ENCODE data around the gene NAV2.
A peak's percentile ranks its signal among the peaks of the same experiment; 100 is the strongest.

Gene NAV2

GRCh38 chr11:19689281-19690000, 23.2 kb upstream of the NAV2 start:
- no peak for DNase-seq

- DNase-seq = no peak
Measured at GRCh38 chr11:19690885-19691284, 21.8 kb upstream of the NAV2 start.

DNA sequence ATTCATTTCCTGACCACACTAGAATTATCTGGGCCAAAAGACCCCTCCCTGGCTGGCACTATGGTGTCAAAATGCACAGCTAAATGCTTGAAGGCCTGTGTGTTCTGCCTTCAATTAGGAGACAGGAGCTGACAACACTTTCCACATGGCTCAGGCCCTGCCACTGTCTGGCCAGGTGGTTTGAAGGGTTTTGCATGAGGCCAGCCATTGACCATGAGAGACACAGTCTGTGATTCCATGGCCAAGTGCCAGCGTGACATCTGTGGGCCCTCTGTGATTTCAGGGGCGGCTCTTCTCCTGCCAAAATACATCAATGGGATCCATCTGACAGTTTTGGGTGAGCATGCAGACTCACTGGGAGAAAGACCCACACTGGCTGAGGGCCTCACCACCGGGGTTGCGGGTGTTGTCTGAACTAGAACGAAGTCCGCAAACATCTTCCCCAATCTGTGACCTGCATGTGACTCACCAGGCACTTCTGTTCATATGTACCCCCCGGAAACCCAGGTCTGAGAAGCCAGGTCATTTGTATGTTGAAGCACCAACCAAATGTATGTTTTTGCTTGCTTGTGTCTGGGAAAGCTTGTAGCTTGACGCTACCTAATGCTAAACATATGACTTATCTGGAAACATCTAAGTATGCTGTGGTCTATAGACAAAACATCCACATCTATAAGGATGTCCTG, 20.7 kb upstream of the NAV2 start:
- DNase-seq = no peak

GRCh38 chr11:19693146-19693545, 19.5 kb upstream of the NAV2 start:
- DNase-seq = no peak

DNA sequence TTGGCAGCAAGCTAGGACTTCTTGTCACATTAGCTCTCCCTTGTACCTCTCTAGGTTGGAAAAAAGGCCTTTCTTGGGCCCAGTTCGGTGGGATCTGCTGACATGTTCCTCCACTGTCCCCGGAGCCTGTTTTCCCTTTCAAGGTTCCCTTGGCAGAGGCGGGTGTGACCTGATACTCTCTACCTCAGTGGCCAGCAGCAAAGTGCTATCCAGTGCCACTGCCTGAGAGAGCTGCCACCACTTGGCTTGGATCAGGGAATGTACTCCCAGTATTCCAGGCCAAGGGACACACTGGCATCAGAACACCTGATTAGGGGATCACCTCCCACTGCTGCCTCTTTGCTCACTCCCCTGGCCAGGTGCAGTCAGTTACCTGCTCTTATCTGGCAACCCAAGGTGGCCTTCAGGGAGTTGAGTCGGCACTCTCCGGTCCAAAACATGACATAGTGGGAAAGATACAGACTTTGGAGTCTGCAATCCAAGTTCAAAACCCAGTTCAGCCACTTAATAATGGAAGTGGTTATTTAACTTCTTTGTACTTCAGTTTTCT, 17.8 kb upstream of the NAV2 start:
- no peak for DNase-seq

- no peak for DNase-seq
Measured at GRCh38 chr11:19696073-19696472, 16.6 kb upstream of the NAV2 start.

- no peak for DNase-seq
Measured at GRCh38 chr11:19696904-19697303, 15.7 kb upstream of the NAV2 start.

GRCh38 chr11:19697721-19698121, 14.9 kb upstream of the NAV2 start:
- no peak for DNase-seq

- DNase-seq = no peak
Measured at GRCh38 chr11:19698493-19699292, 13.9 kb upstream of the NAV2 start.

DNA sequence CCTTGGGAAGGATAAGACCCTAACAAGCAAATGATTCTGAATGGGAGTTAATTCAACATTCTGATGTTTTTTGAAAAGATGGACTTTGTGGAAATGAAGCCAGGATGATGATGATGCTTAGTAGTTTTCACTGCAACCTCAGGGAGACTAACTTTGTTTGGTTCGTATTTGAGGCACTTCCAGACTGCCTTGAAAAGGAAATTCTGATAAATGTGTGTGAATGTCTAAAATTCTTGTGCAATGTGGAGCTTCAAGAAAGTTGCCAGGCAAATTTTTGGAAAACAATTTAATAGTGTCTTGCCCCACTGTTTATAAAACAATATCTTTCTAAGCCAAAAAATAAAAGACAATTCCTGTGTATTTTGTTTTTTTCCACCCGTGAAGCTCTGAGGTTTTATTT, 11.2 kb upstream of the NAV2 start:
- DNase-seq = no peak

DNA sequence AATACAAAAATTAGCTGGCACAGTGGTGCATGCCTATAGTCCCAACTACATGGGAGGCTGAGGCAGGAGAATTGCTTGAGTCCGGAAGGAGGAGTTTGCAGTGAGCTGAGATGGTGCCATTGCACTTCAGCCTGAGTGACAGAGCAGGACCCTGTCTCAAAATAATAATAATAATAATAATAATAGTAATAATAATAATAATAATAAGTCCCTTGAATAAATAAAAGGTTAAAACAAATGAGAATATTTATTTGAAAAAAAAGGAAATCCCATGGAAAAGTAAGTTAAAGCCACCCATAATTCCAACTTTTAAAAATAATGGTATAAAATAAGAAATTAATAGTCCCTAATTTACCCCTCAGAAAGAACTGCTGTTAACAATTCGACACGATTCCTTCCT, 10.0 kb upstream of the NAV2 start:
- no peak for DNase-seq

GRCh38 chr11:19703211-19703610, 9.4 kb upstream of the NAV2 start:
- no peak for DNase-seq

DNA sequence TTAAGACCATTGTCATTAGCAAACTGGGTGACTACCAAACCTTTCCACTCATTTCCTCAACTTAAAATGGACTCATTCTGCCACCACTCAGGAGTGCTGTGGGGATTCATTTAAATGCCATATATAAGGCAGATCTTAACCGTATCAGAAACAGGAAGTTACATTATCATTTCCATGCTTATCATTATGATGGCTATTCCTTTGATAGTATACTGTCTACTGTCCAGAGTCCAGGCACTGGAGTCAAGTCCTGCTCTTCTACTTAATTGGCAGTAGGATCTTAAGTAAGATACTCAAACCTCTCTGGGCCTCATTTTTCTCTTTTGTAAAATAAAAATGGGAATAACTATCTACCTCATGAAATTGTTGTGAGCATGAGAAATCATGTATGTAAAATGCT, 8.4 kb upstream of the NAV2 start:
- no peak for DNase-seq

GRCh38 chr11:19705936-19706335, 6.7 kb upstream of the NAV2 start:
- DNase-seq = no peak

DNA sequence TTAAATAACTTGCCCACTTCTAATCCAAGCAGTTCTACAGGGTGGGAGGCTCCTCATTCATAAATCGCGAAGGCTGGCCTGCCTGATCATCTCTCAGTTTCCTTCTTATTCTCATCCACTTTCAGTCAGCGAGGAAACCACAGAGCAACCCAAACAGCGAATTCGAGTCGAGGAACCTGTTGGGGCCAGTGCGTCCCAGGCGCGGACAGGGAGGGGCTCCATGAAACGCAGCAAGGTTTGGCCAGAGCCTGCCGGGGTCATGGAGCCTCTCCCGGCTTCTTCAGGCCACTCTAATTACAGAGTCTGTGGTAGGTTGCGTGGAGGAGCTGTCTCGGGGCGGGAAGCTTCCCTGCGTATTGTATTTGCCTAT, 741 bp upstream of the NAV2 start:
- peak; percentile 6 for DNase-seq

GRCh38 chr11:19713196-19714021, 772 bp downstream of the NAV2 start:
- DNase-seq = peak; percentile 5

GRCh38 chr11:19714022-19714386, 1.4 kb downstream of the NAV2 start:
- DNase-seq = no peak

GRCh38 chr11:19714387-19715363, 2.0 kb downstream of the NAV2 start:
- DNase-seq = no peak

- DNase-seq = no peak
Measured at GRCh38 chr11:19715373-19715772, 2.7 kb downstream of the NAV2 start.

DNA sequence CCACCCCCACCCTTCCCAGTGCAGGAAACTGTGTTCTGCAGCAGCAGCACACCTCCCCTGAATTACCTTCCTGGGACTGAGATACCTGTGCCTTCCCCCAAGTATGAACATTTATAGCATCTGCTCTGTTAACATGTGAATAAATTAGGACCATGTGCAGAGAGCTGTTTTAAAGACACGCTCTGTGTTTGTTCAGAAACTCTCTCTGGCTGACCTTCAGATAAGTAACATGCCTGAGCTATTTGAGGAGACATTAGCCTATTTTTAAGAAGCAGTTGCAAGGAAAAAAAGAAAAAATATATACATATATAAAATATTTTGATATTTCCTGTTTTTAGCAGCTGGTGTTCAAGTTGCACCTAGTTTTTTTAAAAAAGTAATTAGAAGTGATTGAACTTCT, 5.4 kb downstream of the NAV2 start:
- no peak for DNase-seq

DNA sequence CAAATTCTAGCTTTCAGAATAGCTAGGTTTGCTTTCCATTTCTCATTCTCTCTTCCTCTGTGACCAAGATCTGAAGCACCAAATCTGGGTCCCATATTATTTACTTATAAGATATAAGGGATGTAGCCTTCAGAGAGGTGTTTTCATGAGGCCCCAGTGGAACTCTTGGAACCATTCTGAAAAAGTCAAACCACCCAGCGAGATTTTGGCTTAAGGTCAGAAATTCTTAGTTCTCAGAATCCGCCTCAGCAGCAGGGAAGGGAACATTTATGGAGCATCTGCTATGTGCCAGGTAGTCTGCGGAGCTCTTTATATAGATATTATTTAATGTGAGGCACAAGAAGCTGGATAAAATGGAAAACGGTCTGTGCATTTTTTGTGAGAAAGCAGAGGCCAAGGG, 6.3 kb downstream of the NAV2 start:
- no peak for DNase-seq

- no peak for DNase-seq
Measured at GRCh38 chr11:19719960-19720359, 7.3 kb downstream of the NAV2 start.

Measured in stimulated activated CD4-positive, alpha-beta T cell treated with anti-CD3 and anti-CD28 coated beads, Interleukin-12 subunit alpha, Interleukin-12 subunit beta, amount 100 ng/mL, for 4 hours (primary cell).